Esophagus muscularis mucosa (tissue), 4 donors: Measurements from ENCODE around the gene BTBD7. TPM values are rescaled to one million over a fixed set of nuclear protein-coding genes. Genes with fewer than 3 reads are reported as not detected.

Experiments used
- DNase-seq: peaks from one replicate; pipeline ENCODE4 v3.0.0-alpha.2; 2017; ENCODE audit errors: extremely low spot score
- H3K27ac ChIP-seq, 4 donors: fragments of 200-600 bp; sonication (generic); replicated peaks in 1 of 4; 1 replicate in 3 of 4; 2 replicates in 1 of 4; pipeline ENCODE4 v1.5.1; 2016 to 2019; ENCODE audit warnings: mild to moderate bottlenecking in 1 of 4
- H3K27me3 ChIP-seq, 4 donors: fragments of 200-600 bp; sonication (generic); one replicate each; pipeline versions ENCODE4 v1.5.1 to v1.6.0; 2016 to 2019
- H3K36me3 ChIP-seq, 4 donors: fragments of 200-600 bp; sonication (generic); one replicate each; pipeline ENCODE4 v1.5.1; 2016 to 2019
- H3K4me1 ChIP-seq, 4 donors: fragments of 200-600 bp; sonication (generic); one replicate each; pipeline ENCODE4 v1.5.1; 2016 to 2019
- H3K4me3 ChIP-seq, 4 donors: fragments of 200-600 bp; sonication (generic); 1 replicate in 2 of 4; 2 replicates in 2 of 4; pipeline ENCODE4 v1.5.1; 2016 to 2019; ENCODE audit warnings: mild to moderate bottlenecking in 4 of 4, moderate library complexity in 1 of 4
- H3K9me3 ChIP-seq, 4 donors: fragments of 200-600 bp; sonication (generic); 1 replicate in 3 of 4; 2 replicates in 1 of 4; pipeline ENCODE4 v1.5.1; 2016 to 2019
- CTCF ChIP-seq, 3 experiments: fragments of 200-600 bp in 2 of 3; fragments of 450-650 bp in 1 of 3; sonication (generic) in 2 of 3; IDR thresholded peaks; one replicate each; pipeline ENCODE4 v1.5.1; 2017 to 2019; ENCODE audit warnings: antibody characterized with exemption in 3 of 3, mild to moderate bottlenecking in 2 of 3, moderate library complexity in 1 of 3
- EP300 ChIP-seq: sonication (generic); formaldehyde crosslinking; IDR thresholded peaks from one replicate; pipeline ENCODE4 v1.6.1; 2017; ENCODE audit warnings: antibody characterized with exemption
- POLR2A ChIP-seq: fragments of 450-650 bp; IDR thresholded peaks from one replicate; pipeline ENCODE4 v1.6.1; 2017; ENCODE audit warnings: antibody characterized with exemption, moderate library complexity, mild to moderate bottlenecking, low read depth
- POLR2AphosphoS5 ChIP-seq, 2 donors: sonication (generic); formaldehyde crosslinking; IDR thresholded peaks; one replicate each; pipeline ENCODE4 v1.6.1; 2017; ENCODE audit warnings: antibody characterized with exemption in 2 of 2
- WGBS: methylation state at CpG from one replicate; pipeline ENCODE4 v1.1.5; 2018; 5-methylcytosine and 5-hydroxymethylcytosine counted together
- intact Hi-C: fragments of 100-400 bp; cut with DNase I; formaldehyde crosslinking; loops from one replicate; pipeline ENCODE4 v1.15.1; 2023
- total RNA-seq, 4 donors: library from RNA; depleted of rRNA; stranded (reverse); fragments of >200 nt; gene quantifications; one replicate each; pipeline versions ENCODE4 v1.1.0 to v1.2.1, GENCODE V29; 2016

Gene BTBD7
- total RNA-seq, 4 donors from 2014 or later, result 28.8 to 35.7 (median 30.1) TPM

DNA sequence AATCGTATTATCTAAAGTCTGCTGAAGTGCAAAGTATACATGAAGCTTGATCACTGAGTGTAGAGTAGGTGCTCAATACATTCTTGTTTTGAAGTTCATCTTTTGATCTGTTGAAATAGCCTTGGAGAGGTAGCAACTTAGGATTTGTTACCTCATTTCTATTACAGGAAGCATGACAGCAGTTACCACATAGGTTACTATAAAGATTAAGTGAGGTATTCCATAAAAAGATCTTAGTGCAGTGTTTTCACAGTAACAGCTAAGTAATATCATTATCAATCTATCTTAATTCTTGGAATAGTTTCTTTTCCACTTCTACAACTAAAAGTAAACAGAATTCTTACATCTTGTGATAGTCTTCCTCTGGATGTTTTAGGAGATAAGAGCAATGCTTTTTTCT is 50.9 kb downstream of the BTBD7 start:
- H3K27me3 ChIP-seq, result no peaks in the 10 kb centered on the region
- TF ChIP-seq POLR2A, result no peak
- DNase-seq, result no peak
- peaks cover 0 to 12% (median 3%) of the 10 kb centered on the region in 4 donors for H3K36me3 ChIP-seq
- H3K27ac ChIP-seq, result no peak overlapping the region
- intact Hi-C loops, result no loop called here
- peaks cover 0 to 15% (median 12%) of the 10 kb centered on the region in 4 donors for H3K4me1 ChIP-seq
- no peaks in the 10 kb centered on the region for H3K9me3 ChIP-seq
- 92% methylated on average over 1 of the region's 1 CpG for WGBS
- H3K4me3 ChIP-seq, result no peak overlapping the region

GRCh38 chr14:93280743-93281142 is 52.1 kb downstream of the BTBD7 start:
- no peaks in the 10 kb centered on the region for H3K27me3 ChIP-seq
- intact Hi-C loops, result no loop called here
- DNase-seq, result no peak
- WGBS, result 85% methylated on average over 5 of the region's 5 CpGs
- peaks cover 0 to 9% (median 7%) of the 10 kb centered on the region in 4 donors for H3K4me1 ChIP-seq
- H3K27ac ChIP-seq, result no peak overlapping the region
- H3K36me3 ChIP-seq, result peaks cover 0 to 6% (median 3%) of the 10 kb centered on the region in 4 donors
- TF ChIP-seq POLR2A (no peak), CTCF (IDR thresholded peaks at IDR 0.05) (no peak), EP300 (no peak), POLR2AphosphoS5 (IDR thresholded peaks at IDR 0.05) (no peak)
- H3K9me3 ChIP-seq, result no peaks in the 10 kb centered on the region
- H3K4me3 ChIP-seq, result no peak overlapping the region

GRCh38 chr14:93276031-93276716 is 56.7 kb downstream of the BTBD7 start:
- Histone ChIP-seq H3K4me1 (peaks cover 0 to 2% (median 0%) of the 10 kb centered on the region in 4 donors), H3K9me3 (no peaks in the 10 kb centered on the region), H3K27me3 (no peaks in the 10 kb centered on the region), H3K36me3 (peaks cover 0 to 26% (median 8%) of the 10 kb centered on the region in 4 donors), H3K4me3 (no peak overlapping the region), H3K27ac (no peak overlapping the region)
- intact Hi-C loops, result no loop called here
- no peak for TF ChIP-seq POLR2AphosphoS5 (IDR thresholded peaks at IDR 0.05)
- no peak for TF ChIP-seq POLR2A
- TF ChIP-seq EP300, result no peak
- TF ChIP-seq CTCF (IDR thresholded peaks at IDR 0.05), result no peak
- DNase-seq, result no peak
- 100% methylated on average over 3 of the region's 3 CpGs for WGBS

DNA sequence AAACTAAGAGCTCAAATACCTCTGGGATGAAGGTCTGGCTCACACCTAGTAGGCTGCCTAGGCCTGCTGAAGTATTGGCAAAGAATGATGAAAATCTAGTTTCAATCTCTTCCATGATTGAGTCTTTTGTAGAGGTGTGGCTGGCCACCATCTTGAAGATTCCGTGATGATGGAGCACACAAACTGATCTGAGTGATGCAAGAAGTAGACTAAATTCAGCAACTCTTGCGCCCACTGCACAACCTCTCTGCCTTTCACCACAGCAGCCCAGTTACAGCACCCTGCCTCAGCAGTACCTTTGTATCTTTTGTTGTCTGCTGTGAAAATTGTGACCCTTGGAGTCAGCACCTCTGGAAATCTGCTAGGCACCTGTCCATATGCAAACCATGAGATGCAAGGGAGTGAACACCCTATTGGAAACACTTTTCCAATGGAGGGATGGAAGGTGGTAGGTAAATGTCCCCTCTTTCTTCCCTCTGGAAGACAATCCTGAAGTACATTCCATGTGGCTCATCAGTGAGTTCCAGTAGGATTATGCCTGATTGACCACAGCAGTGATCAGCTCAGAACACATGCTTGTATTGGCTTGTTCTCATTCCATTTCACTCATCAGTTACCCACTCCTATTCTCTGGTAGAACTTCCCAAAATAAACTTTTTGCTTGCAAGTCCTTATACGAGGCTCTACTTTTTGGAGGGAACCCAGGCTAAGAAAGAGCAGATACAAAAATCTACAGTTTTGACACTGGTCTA is 58.6 kb downstream of the BTBD7 start:
- no peak overlapping the region for H3K27ac ChIP-seq
- H3K9me3 ChIP-seq, result no peaks in the 10 kb centered on the region
- no peak for DNase-seq
- H3K36me3 ChIP-seq, result peaks cover 0 to 26% (median 8%) of the 10 kb centered on the region in 4 donors
- no peak overlapping the region for H3K4me3 ChIP-seq
- 96% methylated on average over 3 of the region's 3 CpGs for WGBS
- no peak for TF ChIP-seq POLR2AphosphoS5 (IDR thresholded peaks at IDR 0.05)
- H3K27me3 ChIP-seq, result no peaks in the 10 kb centered on the region
- intact Hi-C loops, result no loop called here
- peaks cover 0 to 8% (median 5%) of the 10 kb centered on the region in 4 donors for H3K4me1 ChIP-seq

DNA sequence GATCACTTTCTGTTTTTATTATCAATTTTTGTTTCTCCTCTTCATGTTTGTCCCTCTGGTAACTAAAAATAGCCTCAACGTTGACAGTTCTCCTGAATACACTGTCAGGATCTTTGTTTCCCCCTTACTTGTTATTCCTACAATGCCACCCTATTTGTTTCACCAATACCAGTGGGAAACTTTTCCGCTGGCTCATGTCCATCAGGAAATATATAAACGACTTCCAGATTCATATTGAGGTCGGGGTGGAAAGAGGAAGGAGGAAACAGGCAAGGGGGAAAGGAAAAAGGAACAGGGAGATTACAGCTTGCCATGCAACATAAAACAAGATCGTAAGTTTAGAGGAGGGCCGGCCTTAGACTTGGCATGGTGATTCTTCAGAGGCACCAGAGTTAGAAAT is 61.7 kb downstream of the BTBD7 start:
- 68% methylated on average over 6 of the region's 6 CpGs for WGBS
- no peaks in the 10 kb centered on the region for H3K27me3 ChIP-seq

More for the DNA sequence above, 61.7 kb downstream of the BTBD7 start:
- no peak for DNase-seq
- Histone ChIP-seq H3K4me3 (no peak overlapping the region), H3K27ac (no peak overlapping the region), H3K36me3 (peaks cover 0 to 20% (median 5%) of the 10 kb centered on the region in 4 donors), H3K4me1 (peaks cover 0 to 8% (median 5%) of the 10 kb centered on the region in 4 donors), H3K9me3 (no peaks in the 10 kb centered on the region)
- TF ChIP-seq CTCF (IDR thresholded peaks at IDR 0.05) (no peak), EP300 (no peak)
- intact Hi-C loops, result no loop called here
